Peyer's patch (tissue), 4 donors: ENCODE data around the gene EIF3L.

ENCODE experiments used
- POLR2A ChIP-seq, 2 donors: fragments of 450-650 bp; IDR thresholded peaks; one replicate each; pipeline ENCODE4 v1.5.1; 2017; ENCODE audit warnings: antibody characterized with exemption in 2 of 2, mild to moderate bottlenecking in 2 of 2, moderate library complexity in 2 of 2
- TF ChIP-seq, protein P1 (sequence below), 6 experiments: fragments of 450-650 bp in 4 of 6; fragments of 200-600 bp in 2 of 6; sonication (generic) in 1 of 6; IDR thresholded peaks; one replicate each; pipeline ENCODE4 v1.5.1; 2017 to 2019; ENCODE audit warnings: antibody characterized with exemption in 6 of 6, mild to moderate bottlenecking in 3 of 6, moderate library complexity in 1 of 6

DNA sequence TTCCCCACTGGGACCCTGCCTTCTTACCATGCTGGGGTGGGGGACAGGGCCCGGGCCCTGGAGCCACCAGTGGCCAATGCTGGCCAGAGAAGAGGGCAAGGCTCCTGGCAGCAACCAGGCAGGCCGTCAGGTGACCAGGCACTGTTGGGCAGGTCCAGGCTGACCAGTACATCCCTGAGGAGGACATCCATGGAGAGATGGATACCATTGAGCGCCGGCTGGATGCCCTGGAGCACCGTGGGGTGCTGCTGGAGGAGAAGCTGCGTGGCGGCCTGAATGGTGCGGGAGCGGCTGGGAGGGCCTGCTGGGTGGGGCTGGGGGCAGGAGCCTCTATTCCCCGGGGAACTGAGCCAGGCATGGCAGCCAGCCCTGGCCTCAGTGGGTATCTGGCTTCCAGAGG, 83.2 kb downstream of the EIF3L start:
- TF ChIP-seq, protein P1, sequence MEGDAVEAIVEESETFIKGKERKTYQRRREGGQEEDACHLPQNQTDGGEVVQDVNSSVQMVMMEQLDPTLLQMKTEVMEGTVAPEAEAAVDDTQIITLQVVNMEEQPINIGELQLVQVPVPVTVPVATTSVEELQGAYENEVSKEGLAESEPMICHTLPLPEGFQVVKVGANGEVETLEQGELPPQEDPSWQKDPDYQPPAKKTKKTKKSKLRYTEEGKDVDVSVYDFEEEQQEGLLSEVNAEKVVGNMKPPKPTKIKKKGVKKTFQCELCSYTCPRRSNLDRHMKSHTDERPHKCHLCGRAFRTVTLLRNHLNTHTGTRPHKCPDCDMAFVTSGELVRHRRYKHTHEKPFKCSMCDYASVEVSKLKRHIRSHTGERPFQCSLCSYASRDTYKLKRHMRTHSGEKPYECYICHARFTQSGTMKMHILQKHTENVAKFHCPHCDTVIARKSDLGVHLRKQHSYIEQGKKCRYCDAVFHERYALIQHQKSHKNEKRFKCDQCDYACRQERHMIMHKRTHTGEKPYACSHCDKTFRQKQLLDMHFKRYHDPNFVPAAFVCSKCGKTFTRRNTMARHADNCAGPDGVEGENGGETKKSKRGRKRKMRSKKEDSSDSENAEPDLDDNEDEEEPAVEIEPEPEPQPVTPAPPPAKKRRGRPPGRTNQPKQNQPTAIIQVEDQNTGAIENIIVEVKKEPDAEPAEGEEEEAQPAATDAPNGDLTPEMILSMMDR (IDR thresholded peaks at IDR 0.05) = no peak
- no peak for TF ChIP-seq POLR2A (IDR thresholded peaks at IDR 0.05)
